ENCODE measurements around the gene RAP2C.

Gene RAP2C

GRCh38 chrX:132216283-132216682 is 3.0 kb downstream of the RAP2C start:
- no peak for DNase-seq
- Mint-ChIP-seq H3K4me1 (ENCODE audit: low read depth) (peaks cover 46% of the 10 kb centered on the region), H3K36me3 (ENCODE audit: low read depth) (peaks cover 37% of the 10 kb centered on the region), H3K27me3 (peaks cover 36% of the 10 kb centered on the region), H3K27ac (peak overlapping the region; percentile 98), H3K9me3 (no peaks in the 10 kb centered on the region), H3K4me3 (peak overlapping the region; percentile 88)

- Mint-ChIP-seq H3K4me1 (ENCODE audit: low read depth) (peaks cover 57% of the 10 kb centered on the region), H3K9me3 (no peaks in the 10 kb centered on the region)
- no peak for DNase-seq
Observed at GRCh38 chrX:132214518-132214917, 4.7 kb downstream of the RAP2C start.

GRCh38 chrX:132209527-132209926 is 9.7 kb downstream of the RAP2C start:
- Mint-ChIP-seq H3K4me3 (no peak overlapping the region), H3K9me3 (no peaks in the 10 kb centered on the region), H3K36me3 (ENCODE audit: low read depth) (peaks cover 66% of the 10 kb centered on the region), H3K27me3 (peaks cover 28% of the 10 kb centered on the region), H3K4me1 (ENCODE audit: low read depth) (peaks cover 65% of the 10 kb centered on the region), H3K27ac (no peak overlapping the region)
- DNase-seq, result no peak

More at GRCh38 chrX:132214518-132214917, 4.7 kb downstream of the RAP2C start:
- peak overlapping the region; percentile 85 for H3K27ac Mint-ChIP-seq
- peaks cover 51% of the 10 kb centered on the region for H3K36me3 Mint-ChIP-seq (ENCODE audit: low read depth)
- H3K27me3 Mint-ChIP-seq, result peaks cover 36% of the 10 kb centered on the region
- peak overlapping the region; percentile 88 for H3K4me3 Mint-ChIP-seq

- Mint-ChIP-seq H3K36me3 (ENCODE audit: low read depth) (peaks cover 62% of the 10 kb centered on the region), H3K4me3 (no peak overlapping the region), H3K27me3 (peaks cover 23% of the 10 kb centered on the region), H3K27ac (no peak overlapping the region), H3K4me1 (ENCODE audit: low read depth) (peaks cover 56% of the 10 kb centered on the region), H3K9me3 (no peaks in the 10 kb centered on the region)
- DNase-seq, result no peak
Observed at GRCh38 chrX:132208422-132208821, 10.8 kb downstream of the RAP2C start.

- Mint-ChIP-seq H3K27me3 (peaks cover 25% of the 10 kb centered on the region), H3K36me3 (ENCODE audit: low read depth) (peaks cover 59% of the 10 kb centered on the region), H3K4me1 (ENCODE audit: low read depth) (peaks cover 54% of the 10 kb centered on the region), H3K9me3 (no peaks in the 10 kb centered on the region), H3K27ac (no peak overlapping the region), H3K4me3 (no peak overlapping the region)
- no peak for DNase-seq
Observed at GRCh38 chrX:132207996-132208395, 11.3 kb downstream of the RAP2C start.

GRCh38 chrX:132206259-132206658 is 13.0 kb downstream of the RAP2C start:
- peaks cover 17% of the 10 kb centered on the region for H3K27me3 Mint-ChIP-seq
- peaks cover 38% of the 10 kb centered on the region for H3K4me1 Mint-ChIP-seq (ENCODE audit: low read depth)
- H3K9me3 Mint-ChIP-seq, result no peaks in the 10 kb centered on the region
- no peak overlapping the region for H3K27ac Mint-ChIP-seq
- DNase-seq, result no peak
- no peak overlapping the region for H3K4me3 Mint-ChIP-seq
- peaks cover 45% of the 10 kb centered on the region for H3K36me3 Mint-ChIP-seq (ENCODE audit: low read depth)

GRCh38 chrX:132204629-132205028 is 14.6 kb downstream of the RAP2C start:
- Mint-ChIP-seq H3K4me1 (ENCODE audit: low read depth) (peaks cover 24% of the 10 kb centered on the region), H3K27me3 (peaks cover 14% of the 10 kb centered on the region), H3K36me3 (ENCODE audit: low read depth) (peaks cover 32% of the 10 kb centered on the region), H3K9me3 (no peaks in the 10 kb centered on the region), H3K27ac (no peak overlapping the region), H3K4me3 (no peak overlapping the region)
- no peak for DNase-seq

GRCh38 chrX:132200976-132201375 is 18.3 kb downstream of the RAP2C start:
- Mint-ChIP-seq H3K4me3 (no peak overlapping the region), H3K4me1 (ENCODE audit: low read depth) (peaks cover 5% of the 10 kb centered on the region), H3K36me3 (ENCODE audit: low read depth) (peaks cover 18% of the 10 kb centered on the region), H3K27me3 (peaks cover 15% of the 10 kb centered on the region), H3K9me3 (no peaks in the 10 kb centered on the region), H3K27ac (no peak overlapping the region)
- DNase-seq, result no peak

GRCh38 chrX:132199941-132200340 is 19.3 kb downstream of the RAP2C start:
- Mint-ChIP-seq H3K27ac (no peak overlapping the region), H3K9me3 (no peaks in the 10 kb centered on the region)

GRCh38 chrX:132193872-132194574 is 25.2 kb downstream of the RAP2C start:
- no peaks in the 10 kb centered on the region for H3K36me3 Mint-ChIP-seq (ENCODE audit: low read depth)
- peaks cover 12% of the 10 kb centered on the region for H3K27me3 Mint-ChIP-seq
- H3K4me1 Mint-ChIP-seq (ENCODE audit: low read depth), result no peaks in the 10 kb centered on the region
- H3K27ac Mint-ChIP-seq, result no peak overlapping the region
- no peak overlapping the region for H3K4me3 Mint-ChIP-seq
- DNase-seq, result no peak
- peaks cover 3% of the 10 kb centered on the region for H3K9me3 Mint-ChIP-seq

More at GRCh38 chrX:132199941-132200340, 19.3 kb downstream of the RAP2C start:
- Mint-ChIP-seq H3K4me3 (no peak overlapping the region), H3K27me3 (peaks cover 12% of the 10 kb centered on the region), H3K36me3 (ENCODE audit: low read depth) (peaks cover 11% of the 10 kb centered on the region), H3K4me1 (ENCODE audit: low read depth) (peaks cover 3% of the 10 kb centered on the region)
- no peak for DNase-seq

- Mint-ChIP-seq H3K27ac (no peak overlapping the region), H3K4me3 (no peak overlapping the region), H3K36me3 (ENCODE audit: low read depth) (no peaks in the 10 kb centered on the region), H3K9me3 (peaks cover 3% of the 10 kb centered on the region), H3K4me1 (ENCODE audit: low read depth) (no peaks in the 10 kb centered on the region), H3K27me3 (peaks cover 4% of the 10 kb centered on the region)
- no peak for DNase-seq
Observed at GRCh38 chrX:132191938-132192337, 27.3 kb downstream of the RAP2C start.

GRCh38 chrX:132188175-132188574 is 31.1 kb downstream of the RAP2C start:
- DNase-seq, result no peak
- peaks cover 11% of the 10 kb centered on the region for H3K27me3 Mint-ChIP-seq
- no peak overlapping the region for H3K4me3 Mint-ChIP-seq
- H3K36me3 Mint-ChIP-seq (ENCODE audit: low read depth), result no peaks in the 10 kb centered on the region
- no peak overlapping the region for H3K27ac Mint-ChIP-seq
- no peaks in the 10 kb centered on the region for H3K4me1 Mint-ChIP-seq (ENCODE audit: low read depth)
- H3K9me3 Mint-ChIP-seq, result peaks cover 3% of the 10 kb centered on the region

GRCh38 chrX:132187451-132187850 is 31.8 kb downstream of the RAP2C start:
- Mint-ChIP-seq H3K4me1 (ENCODE audit: low read depth) (no peaks in the 10 kb centered on the region), H3K27me3 (peaks cover 10% of the 10 kb centered on the region), H3K36me3 (ENCODE audit: low read depth) (no peaks in the 10 kb centered on the region), H3K9me3 (peaks cover 3% of the 10 kb centered on the region), H3K4me3 (no peak overlapping the region), H3K27ac (no peak overlapping the region)
- DNase-seq, result no peak

- Mint-ChIP-seq H3K27ac (no peak overlapping the region), H3K36me3 (ENCODE audit: low read depth) (no peaks in the 10 kb centered on the region), H3K27me3 (peaks cover 20% of the 10 kb centered on the region), H3K4me1 (ENCODE audit: low read depth) (no peaks in the 10 kb centered on the region), H3K9me3 (no peaks in the 10 kb centered on the region), H3K4me3 (no peak overlapping the region)
- DNase-seq, result no peak
Observed at GRCh38 chrX:132184871-132185270, 34.4 kb downstream of the RAP2C start.

- Mint-ChIP-seq H3K36me3 (ENCODE audit: low read depth) (no peaks in the 10 kb centered on the region), H3K27ac (no peak overlapping the region), H3K4me3 (no peak overlapping the region), H3K4me1 (ENCODE audit: low read depth) (no peaks in the 10 kb centered on the region), H3K27me3 (peaks cover 30% of the 10 kb centered on the region), H3K9me3 (no peaks in the 10 kb centered on the region)
- DNase-seq, result no peak
Observed at GRCh38 chrX:132181364-132181763, 37.9 kb downstream of the RAP2C start.
